Stimulated activated CD4-positive, alpha-beta T cell treated with anti-CD3 and anti-CD28 coated beads, Interleukin-1b, Interleukin-23, amount 100 ng/mL, for 4 hours (primary cell): ENCODE results near the gene GATAD2B.

ENCODE experiments used
- DNase-seq, 2 donors: peaks; one replicate each; pipeline ENCODE4 v3.0.0-alpha.2; 2020; ENCODE audit warnings: low read depth in 2 of 2

Gene GATAD2B

GRCh38 chr1:153951801-153952200, 29.0 kb upstream of the GATAD2B start:
- DNase-seq = no peak

DNA sequence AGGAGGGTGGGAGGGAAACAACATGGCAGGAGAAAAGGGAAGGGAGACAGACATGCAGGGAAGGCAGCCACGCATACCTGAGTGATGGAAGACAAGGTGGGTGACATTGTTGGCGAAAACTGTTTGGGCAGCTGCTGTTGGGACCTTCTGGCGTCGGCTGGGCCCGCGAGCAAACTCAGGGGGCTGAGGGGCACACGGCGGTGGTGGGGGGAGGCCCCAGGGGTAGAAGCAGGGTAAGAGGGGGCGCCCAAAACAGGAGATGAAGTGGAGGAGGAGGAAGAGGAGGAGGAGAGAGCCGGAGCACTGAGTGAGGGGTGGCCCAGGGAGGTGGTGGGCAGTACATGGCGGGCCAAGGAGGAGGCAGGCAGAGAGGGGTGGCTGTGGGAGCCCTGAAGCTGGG, 28.4 kb upstream of the GATAD2B start:
- DNase-seq = no peak

- peak; percentile 63 to 72 for DNase-seq
These were observed 24.0 kb upstream of the GATAD2B start, which contains the start of gene DENND4B for GRCh38 chr1:153946622-153947241. TSS of gene DENND4B (minus strand) at chr1:153946718. CDS start at chr1:153944374, 2,344 bp downstream.

GRCh38 chr1:153945795-153946621, 23.2 kb upstream of the GATAD2B start:
- peak; percentile 41 to 62 for DNase-seq

GRCh38 chr1:153945131-153945794, 22.5 kb upstream of the GATAD2B start:
- peak; percentile 53 to 56 for DNase-seq

- no peak for DNase-seq
These were observed 22.0 kb upstream of the GATAD2B start for GRCh38 chr1:153944827-153945117.

- DNase-seq = no peak
These were observed 21.4 kb upstream of the GATAD2B start for GRCh38 chr1:153944005-153944826.

DNA sequence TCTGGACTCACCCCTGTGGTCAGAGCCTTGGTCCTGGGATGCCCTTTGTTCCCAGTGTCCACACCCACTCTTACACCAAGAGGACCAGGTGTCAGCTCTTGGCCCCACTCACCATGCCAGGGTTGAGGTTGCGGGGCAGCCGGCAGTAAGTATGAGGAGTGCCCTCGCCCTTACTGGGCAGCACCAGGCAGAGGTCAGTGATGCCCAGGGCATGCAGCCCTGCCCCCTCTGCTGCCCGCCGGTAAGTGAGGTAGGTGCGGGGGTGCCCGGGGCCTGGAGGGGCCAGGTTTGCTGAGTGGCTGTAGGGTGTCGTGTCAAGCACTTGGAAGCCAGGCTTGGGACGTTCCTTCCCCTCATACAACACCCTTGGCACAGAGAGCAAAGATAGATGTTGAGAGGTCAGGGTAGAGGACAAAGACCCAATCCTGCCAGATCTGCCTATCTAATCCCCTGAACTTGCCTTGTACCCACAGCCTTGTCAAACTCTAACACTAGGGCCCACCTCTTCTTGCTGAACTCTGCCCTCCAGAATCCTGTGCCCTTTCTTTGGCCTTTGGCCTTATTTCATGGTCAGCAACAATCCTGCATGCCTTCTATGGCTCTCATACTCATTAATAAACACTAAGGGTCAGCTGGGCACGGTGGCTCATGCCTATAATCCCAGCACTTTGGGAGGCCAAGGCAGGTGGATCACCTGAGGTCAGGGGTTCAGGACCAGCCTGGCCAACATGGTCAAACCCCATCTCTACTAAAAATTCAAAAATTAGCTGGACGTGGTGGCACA, 20.2 kb upstream of the GATAD2B start:
- DNase-seq = no peak

- DNase-seq = no peak
These were observed 19.3 kb upstream of the GATAD2B start for GRCh38 chr1:153941826-153942725.

- DNase-seq = no peak
These were observed 18.0 kb upstream of the GATAD2B start for GRCh38 chr1:153940756-153941155.

GRCh38 chr1:153939476-153939875, 16.7 kb upstream of the GATAD2B start:
- DNase-seq = no peak

GRCh38 chr1:153938996-153939395, 16.2 kb upstream of the GATAD2B start:
- no peak for DNase-seq

GRCh38 chr1:153937331-153937730, 14.6 kb upstream of the GATAD2B start:
- DNase-seq = no peak

- no peak for DNase-seq
These were observed 13.4 kb upstream of the GATAD2B start for GRCh38 chr1:153936011-153936802.

GRCh38 chr1:153934746-153935145, 12.0 kb upstream of the GATAD2B start:
- no peak for DNase-seq

DNA sequence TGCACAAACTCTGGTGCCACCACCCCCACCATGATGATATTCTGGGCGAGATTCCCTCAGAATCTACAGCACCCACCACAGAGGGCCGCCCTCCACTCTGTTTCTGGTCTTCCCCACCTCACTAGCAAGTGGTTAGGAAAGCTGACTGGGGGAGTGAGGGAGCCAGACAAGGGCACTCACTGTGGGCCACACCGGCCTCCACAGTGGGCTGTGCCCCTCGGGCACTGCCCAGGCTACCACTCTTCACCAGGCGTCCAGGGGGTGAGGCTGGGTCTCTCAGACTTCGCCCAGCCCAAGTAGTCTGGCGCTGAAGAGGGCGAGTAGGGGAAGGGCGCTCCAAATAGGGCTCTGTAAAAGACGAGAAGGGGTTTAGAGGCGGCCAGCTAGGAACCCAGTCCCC, 11.2 kb upstream of the GATAD2B start:
- DNase-seq = no peak

GRCh38 chr1:153933430-153933829, 10.7 kb upstream of the GATAD2B start:
- DNase-seq = no peak

GRCh38 chr1:153932156-153933131, 9.7 kb upstream of the GATAD2B start:
- no peak for DNase-seq
